ENCODE data around the gene ZNF692.

ZNF692 gene

DNA sequence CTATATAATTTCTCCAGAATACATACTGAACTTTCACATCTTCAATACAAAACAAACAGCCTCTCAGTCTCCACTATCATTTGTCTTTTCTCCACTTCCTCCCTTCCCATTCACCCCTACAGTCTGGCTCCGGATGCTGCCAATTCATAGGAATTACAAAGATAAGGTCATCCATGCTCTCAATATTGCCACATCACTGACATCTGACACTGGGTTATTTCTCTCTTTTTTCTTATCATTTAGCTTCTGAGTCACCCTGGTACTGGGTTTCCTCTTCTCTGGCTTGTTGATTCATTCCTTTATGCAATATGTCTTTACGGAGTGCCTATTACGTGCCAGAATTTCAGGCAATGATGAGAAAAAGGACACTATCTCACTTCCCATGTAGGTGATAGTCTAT, 30.0 kb downstream of the ZNF692 start:
- in situ Hi-C loops (cut with MboI; ENCODE audit: low sequenced_read_pairs) = no loop called here

GRCh38 chr1:248825909-248826760, 32.8 kb downstream of the ZNF692 start, which contains the start of gene SH3BP5L:
SH3BP5L (minus strand) TSS chr1:248825915; CDS start chr1:248824935, 980 bp downstream.
- in situ Hi-C loops (cut with MboI; ENCODE audit: low sequenced_read_pairs) = no loop called here

GRCh38 chr1:248825573-248825908, 33.3 kb downstream of the ZNF692 start:
- in situ Hi-C loops (cut with MboI; ENCODE audit: low sequenced_read_pairs) = no loop called here

GRCh38 chr1:248825136-248825535, 33.7 kb downstream of the ZNF692 start:
- in situ Hi-C loops (cut with MboI; ENCODE audit: low sequenced_read_pairs) = no loop called here

GRCh38 chr1:248824701-248825100, 34.2 kb downstream of the ZNF692 start:
- in situ Hi-C loops (cut with MboI; ENCODE audit: low sequenced_read_pairs) = no loop called here

GRCh38 chr1:248824301-248824700, 34.6 kb downstream of the ZNF692 start:
- in situ Hi-C loops (cut with MboI; ENCODE audit: low sequenced_read_pairs) = no loop called here

- in situ Hi-C loops (cut with MboI; ENCODE audit: low sequenced_read_pairs) = no loop called here
Observed at GRCh38 chr1:248823517-248824001, 35.3 kb downstream of the ZNF692 start.

DNA sequence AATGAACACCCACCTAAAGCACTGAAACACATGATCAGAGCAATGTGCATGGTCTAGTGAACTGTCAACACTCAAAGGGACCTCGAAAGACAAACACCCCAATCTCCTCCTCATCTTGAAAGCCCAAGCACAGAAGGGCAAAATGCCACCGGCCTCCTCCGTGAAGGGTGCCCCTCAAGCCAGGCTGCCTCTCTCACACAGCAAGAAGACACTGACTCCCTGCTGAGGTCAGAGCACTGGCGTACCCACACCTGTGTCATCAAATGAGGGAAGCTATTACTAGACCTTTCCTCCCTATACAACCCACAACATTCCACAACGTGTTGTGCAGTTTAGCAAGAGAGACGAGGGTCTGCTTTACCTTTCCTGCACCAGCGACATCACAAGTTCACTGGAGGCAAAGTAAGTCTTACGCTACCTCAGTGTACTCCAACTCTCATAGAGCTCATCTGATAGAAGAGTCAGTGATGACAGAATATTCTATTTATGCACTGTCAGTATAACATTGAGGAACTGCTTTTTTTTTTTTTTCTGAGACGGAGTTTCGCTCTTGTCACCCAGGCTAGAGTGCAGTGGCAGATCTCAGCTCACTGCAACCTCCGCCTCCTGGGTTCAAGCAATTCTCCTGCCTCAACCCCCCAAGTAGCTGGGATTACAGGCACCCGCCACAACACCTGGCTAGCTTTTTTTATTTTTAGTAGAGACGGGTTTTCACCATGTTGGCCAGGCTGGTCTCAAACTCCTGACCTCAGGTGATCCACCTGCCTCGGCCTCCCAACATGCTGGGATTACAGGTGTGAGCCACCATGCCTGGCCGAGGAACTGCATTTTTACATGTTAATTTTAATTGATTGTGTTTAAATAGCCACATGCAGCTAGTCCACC, 36.5 kb downstream of the ZNF692 start:
- in situ Hi-C loops (cut with MboI; ENCODE audit: low sequenced_read_pairs) = no loop called here

DNA sequence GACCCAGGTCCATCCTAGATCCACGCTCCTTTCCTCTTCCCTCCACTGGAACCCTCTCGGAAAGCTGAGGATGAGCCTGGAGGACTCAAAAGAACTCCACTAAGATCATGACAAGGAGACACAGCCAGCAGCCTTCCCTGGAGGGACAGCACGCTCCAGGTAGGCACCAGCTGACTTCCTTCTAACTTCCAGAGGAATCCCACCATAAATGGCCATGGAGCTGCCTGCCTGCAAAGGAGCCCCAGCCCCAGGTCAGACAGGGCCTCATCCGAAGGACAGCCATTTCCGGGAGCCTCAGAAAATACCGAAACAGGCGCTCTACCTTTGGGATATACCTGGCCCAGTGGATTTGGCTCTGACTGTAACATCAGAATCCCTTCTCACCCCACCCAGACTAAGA, 37.2 kb downstream of the ZNF692 start:
- in situ Hi-C loops (cut with MboI; ENCODE audit: low sequenced_read_pairs) = no loop called here

DNA sequence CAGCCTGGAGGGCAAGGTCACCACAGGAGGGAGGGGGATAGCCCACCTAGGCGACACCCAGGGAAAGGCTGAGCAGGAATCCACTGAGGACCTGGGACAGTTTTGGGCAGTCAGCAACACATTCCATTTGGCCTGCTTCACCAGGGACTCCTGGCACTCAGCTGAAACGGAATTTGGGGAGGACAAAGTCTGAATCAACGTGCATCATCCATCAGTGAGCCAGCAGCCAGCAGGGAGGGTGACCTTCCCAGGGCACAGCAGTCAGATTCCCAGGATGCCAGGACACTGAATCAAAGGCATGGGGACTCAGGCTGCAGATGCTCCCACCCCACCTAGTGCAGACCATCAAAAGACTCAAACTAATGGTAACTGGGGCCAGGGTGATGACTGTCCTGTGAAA, 37.8 kb downstream of the ZNF692 start:
- in situ Hi-C loops (cut with MboI; ENCODE audit: low sequenced_read_pairs) = no loop called here

DNA sequence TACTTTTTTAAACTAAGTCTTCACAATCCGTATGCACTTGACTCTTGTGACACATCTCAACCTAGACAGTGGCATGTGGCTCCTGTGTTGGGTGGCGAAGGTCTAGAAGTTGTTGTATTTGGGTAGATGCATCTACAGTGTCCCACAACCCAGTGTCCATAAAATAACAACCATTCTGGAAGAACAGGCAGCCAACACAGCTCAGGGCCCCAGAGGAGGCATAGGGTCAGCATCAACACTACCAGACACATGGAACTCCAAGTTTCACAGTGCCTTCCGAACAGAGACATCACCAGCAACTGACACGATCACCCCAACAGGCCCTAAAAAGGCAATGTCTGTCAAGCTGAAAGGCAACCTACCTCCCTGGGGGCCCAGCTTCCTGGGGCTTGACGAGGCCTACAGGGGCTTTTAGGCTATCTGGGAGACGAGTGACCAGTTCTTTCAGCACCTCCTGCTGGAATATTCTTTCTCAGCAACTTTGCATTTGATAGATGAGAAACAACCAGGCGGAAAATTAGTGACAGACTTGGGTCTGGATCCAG, 38.8 kb downstream of the ZNF692 start:
- in situ Hi-C loops (cut with MboI; ENCODE audit: low sequenced_read_pairs) = no loop called here

DNA sequence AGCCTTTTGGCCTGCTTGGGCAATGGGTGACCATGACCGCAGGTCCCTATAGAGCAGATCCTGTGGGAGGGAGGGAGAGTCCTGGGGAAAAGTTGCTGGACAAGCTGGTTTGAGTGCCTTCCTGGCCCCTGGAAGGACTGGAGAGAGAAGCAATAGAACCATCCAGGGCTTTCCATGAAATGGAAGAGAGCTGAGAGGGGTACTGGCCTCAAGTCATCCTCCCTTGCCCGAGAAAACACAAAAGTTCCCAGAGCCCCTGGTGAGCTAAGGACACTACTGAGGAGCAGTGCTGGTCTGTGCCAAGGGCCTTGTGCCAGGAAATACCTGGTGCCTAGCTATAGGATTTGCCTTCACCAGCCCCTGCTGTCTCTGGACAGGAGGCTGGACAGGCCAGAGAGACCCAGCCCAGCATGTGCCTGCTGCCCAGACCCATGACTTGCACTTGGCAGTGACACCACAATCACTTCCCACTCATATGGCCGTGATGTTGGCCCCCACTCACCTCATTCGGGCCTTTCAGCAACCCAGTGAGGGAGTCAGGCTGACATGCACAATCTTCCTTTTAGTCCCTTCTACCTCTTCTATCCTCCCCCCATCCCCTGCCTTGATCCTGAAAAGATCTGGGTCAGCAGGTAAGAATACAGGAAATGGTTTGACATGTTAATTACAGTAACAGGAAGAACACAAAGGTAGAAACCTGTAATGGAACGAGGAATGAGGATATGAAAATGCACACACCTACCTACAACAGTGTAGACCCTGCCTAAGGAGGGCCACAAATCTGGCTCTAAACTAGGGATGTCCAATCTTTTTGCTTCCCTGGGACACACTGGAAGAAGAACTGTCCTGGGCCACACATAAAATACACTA, 40.1 kb downstream of the ZNF692 start:
- in situ Hi-C loops (cut with MboI; ENCODE audit: low sequenced_read_pairs) = no loop called here

GRCh38 chr1:248817065-248817464, 41.8 kb downstream of the ZNF692 start:
- in situ Hi-C loops (cut with MboI; ENCODE audit: low sequenced_read_pairs) = no loop called here

GRCh38 chr1:248816042-248816851, 42.6 kb downstream of the ZNF692 start:
- in situ Hi-C loops (cut with MboI; ENCODE audit: low sequenced_read_pairs) = no loop called here

DNA sequence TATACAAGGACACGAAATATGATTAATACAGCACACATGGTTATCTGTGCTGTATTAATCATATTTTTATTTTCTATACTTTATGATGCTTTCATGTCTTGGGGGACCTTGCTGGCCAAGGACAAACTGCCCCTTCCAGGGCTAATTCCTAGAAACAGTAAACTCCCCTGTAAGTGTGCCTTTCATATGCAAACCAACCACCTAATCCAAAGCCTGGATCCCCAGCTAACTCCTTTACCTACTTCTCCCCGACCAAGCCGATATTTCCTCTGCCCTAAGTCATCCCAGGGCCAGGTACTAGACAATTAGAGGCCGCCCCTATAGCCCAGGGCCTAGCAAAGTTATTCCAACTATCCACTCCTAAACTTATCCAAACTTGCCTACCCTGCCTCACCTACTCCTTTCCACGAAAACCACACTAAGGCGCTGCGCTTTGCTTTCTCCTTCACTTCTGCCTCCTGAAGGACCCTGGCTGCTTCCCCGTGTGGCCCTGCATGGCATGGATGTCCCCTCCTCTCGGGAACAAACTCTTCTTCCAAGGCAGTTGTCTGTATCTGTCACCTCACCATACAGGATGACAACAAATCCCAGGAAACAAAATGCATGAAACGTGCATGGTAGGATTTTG, 43.4 kb downstream of the ZNF692 start:
- in situ Hi-C loops (cut with MboI; ENCODE audit: low sequenced_read_pairs) = no loop called here

DNA sequence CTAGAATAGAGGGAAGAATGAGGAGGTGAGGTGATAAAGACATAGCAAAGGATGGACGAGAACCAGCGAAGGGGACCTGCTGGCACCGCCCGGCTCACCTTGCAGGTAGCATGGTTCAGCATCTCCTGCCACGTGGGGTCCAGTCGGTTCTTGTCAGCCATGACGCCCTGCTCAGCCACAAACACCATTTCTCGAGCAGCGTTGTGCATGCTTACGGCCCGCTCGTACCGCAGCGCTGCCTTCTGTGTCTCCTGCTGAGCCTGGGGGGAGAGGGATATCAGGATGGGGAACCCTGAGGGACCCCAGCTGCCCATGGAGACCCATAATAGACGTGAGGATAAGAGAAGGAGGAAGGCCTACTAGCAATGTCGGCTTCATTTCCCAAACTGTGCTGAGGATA, 44.5 kb downstream of the ZNF692 start:
- in situ Hi-C loops (cut with MboI; ENCODE audit: low sequenced_read_pairs) = no loop called here

DNA sequence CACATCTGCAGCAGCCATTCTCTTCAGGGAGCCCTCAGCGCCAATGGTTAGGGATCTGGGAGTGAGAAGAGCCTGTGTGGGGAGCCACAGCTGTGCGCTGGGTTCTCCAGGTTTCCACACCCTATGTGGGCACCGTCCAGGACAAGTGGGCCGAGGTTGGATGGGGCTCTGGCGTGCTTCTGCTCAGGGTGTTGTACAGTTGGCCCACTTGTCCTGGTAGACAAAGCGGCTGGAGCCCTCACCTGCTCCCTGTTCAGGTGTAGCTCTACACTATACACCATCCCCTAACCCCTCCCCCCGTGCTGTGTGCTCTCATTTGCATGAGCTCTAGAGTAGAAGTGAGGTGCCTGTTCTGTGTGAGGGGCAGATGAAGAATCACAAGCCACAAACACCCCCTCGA, 45.3 kb downstream of the ZNF692 start:
- in situ Hi-C loops (cut with MboI; ENCODE audit: low sequenced_read_pairs) = no loop called here

DNA sequence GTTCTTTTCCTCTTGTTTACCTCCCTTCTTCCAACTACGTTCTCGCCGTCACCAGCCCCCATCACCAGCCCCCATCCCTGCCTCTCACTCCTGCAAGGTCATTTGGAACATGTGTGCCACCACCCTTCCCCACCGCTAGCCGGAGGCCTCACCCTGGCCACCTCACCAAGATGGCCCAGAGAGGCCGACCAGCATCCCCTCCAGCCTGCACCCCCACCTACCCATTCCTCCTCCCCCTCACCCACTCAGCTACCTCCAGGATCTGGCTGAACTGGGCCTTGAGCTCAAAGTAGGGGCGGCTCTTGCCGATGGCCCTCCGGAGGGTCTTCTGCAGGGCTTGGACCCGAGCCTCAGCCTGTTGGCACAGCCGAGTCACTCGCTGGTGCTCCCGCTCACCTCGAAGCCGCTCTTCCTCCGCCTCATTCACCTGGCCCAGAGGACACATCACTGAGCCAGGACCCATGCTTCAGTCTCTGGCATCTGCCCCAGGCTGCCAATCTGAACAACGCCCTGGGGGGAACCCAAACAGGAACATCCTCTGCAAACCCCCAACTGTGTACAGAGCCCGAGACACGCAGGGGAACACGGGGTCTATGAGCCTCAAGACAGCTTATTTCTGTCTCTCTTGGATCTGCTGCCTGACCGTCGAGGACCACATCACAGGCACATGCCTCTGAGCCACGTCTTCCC, 46.0 kb downstream of the ZNF692 start:
- in situ Hi-C loops (cut with MboI; ENCODE audit: low sequenced_read_pairs) = no loop called here
